GM18873 (cell line): ENCODE data around the gene ZNF385B.

Source experiments
- ATAC-seq: cut with Tn5 transposase; IDR thresholded peaks from one replicate; pipeline ENCODE4 v1.9.1; 2021; ENCODE audit warnings: mild to moderate bottlenecking, moderate library complexity, moderate number of reproducible peaks; ENCODE audit not compliant: unreplicated experiment, low FRiP score

ZNF385B gene

DNA sequence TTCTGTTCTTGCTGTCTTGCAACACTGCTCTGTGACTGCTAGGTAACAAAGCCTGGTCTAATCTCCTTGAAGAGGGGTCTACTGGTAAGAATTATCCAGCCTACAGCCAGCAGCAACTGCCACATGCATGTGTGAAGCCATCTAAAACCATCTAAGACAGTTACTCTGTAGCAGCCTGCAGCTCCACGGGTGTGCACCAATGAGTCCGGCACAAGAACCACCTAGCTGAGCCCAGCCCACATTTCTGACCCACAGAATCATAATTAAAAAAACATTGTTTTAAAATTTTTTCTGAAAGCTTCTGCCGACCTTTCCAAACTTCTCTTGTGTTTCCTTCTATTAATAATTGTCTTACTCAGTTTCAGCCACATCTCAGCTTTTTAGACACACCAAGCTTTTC is 102.8 kb downstream of the ZNF385B start:
- ATAC-seq: no peak

DNA sequence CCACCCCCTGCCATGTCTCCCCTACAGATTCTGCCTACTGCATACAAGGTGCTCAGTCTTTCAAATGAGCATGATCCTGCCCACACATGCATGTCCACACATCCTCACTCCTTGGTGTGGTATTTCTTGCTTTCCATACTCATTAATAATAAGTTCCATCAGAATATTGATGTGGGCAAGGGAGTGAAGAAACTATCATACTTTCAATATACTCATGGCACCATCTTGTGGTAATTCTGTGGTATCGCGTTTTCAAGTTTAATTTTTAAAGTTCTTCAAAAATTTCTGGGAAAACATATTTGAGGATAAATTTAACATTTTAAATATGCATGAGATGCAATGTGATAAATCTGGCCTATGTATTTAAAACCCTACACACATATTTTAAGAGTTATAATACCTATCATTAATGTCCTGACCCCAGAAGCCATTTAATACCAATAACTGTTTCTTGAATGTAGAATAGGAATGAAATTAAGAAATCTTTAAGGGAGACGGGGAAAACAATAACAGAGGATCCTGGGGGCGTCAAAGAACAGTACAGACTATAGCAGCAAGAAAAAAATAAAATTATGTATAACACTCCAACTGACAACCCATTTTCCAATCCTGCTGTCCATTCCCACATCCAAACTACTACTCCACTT is 110.1 kb downstream of the ZNF385B start:
- ATAC-seq: no peak

DNA sequence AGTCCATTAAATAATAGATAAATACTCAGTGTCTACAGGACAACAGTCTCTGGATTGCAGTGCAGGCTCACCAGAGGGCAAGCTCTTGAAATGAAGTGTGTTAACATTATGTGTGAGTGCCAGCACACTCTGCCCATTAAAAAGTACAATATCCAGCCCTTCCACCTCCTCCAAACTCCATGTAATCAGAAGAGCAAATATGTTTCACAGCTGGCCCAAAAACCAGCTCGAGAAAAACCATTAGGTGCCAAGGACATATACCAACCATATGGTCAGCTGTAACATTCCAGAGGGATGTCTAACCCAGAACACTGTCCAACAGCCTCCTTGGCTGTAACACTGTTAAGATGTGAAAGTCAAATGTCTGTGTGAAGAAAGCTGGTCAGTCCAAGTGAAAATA is 112.2 kb downstream of the ZNF385B start:
- no peak for ATAC-seq

DNA sequence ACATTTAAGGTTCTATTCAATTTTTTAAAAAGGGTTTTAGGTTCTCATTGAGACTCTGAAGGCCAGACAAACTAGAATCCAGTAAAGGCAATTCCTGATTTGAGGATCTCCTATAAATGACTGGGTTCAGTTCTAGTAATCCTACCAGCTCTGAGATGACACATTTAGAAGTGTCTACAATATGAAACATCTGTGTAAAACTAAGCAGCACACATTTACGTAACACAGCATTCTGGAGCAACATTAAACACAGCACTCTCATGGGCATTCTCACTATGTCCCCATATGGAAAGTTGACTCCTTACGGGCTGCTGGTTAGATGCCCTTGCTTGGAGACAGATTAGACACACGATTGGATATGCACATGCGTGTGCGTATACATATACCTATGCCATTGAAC is 114.4 kb downstream of the ZNF385B start:
- no peak for ATAC-seq

DNA sequence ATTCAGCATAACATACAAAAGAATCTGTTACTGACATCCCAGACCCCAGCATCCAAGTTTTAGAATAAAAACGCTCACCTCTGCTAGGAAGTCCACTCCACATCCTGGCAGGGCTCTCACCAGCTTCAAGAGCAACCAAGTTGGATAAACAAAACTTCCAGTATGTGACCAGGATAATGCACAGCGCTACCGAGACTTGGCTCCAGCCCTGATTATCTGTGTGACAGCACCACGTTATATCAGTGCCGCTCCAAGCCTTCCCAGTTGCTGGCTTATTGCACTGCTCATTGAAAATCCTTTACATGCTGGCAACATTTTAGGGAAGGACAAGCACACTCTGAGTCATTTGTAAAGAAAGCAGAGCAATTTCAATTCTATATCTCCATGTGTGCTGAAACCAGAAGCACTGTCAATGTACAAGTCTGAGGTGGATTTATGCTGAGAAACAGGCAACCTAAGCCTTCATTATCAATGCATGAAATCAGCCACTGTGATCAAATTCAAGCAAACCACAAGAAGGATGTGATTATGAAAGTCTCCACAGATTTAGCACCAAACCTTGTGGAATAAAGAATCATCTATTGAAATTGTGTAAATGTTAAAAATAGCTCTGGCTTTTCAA is 115.7 kb downstream of the ZNF385B start:
- ATAC-seq: no peak

DNA sequence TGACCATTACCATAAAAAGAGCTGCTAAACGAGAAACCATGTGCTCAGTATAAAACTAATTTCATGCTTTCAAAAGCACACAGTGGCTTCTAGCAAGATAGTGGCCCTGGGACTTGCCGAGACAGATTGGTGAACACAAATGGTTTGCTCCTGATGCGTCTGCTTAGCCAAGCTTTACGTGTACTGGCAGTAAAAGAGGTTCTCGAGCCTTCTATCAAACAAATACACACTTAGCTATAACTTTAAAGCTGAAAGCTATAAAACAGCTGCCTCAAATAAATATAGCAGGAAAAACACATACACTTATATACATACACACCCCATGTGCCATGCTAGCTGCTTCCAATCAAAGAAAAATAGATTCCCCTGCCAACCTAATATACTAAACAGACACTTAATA is 117.0 kb downstream of the ZNF385B start:
- ATAC-seq: no peak

DNA sequence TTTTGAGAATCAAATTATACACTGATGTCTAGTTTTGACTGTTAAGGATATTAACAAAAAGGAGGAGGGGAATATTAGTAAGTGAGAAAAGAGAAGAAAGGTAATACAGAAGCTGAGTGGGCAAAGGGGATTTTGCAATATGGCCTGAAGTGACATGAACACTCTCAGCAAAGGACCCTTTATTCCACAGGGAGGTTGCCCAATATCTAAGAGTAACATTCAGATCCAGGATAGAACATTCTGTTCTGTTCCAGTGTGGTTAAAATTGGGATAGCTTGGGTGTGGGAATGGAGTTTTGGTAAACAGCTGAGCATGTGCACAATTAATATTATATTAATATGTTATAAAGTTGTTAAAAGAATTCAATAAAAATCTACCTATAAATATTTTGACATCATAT is 120.1 kb downstream of the ZNF385B start:
- no peak for ATAC-seq

DNA sequence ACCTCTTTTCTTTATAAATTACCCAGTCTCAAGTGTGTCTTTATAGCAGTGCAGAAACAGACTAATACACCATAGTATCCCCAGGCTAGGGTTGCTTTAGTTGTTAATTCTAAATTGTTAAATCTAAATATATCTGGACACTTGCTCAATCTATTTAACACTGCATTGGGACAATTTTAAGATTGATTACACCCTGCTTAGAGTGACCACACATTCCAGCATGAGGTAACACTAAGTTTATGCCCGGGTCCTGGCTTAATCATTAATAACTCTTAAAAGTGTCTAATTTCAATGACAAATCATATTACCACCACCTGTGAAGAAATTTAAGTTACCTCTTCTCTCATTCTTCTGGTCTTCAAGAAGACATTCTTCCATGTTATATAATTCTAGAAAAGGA is 131.4 kb downstream of the ZNF385B start:
- ATAC-seq: no peak

DNA sequence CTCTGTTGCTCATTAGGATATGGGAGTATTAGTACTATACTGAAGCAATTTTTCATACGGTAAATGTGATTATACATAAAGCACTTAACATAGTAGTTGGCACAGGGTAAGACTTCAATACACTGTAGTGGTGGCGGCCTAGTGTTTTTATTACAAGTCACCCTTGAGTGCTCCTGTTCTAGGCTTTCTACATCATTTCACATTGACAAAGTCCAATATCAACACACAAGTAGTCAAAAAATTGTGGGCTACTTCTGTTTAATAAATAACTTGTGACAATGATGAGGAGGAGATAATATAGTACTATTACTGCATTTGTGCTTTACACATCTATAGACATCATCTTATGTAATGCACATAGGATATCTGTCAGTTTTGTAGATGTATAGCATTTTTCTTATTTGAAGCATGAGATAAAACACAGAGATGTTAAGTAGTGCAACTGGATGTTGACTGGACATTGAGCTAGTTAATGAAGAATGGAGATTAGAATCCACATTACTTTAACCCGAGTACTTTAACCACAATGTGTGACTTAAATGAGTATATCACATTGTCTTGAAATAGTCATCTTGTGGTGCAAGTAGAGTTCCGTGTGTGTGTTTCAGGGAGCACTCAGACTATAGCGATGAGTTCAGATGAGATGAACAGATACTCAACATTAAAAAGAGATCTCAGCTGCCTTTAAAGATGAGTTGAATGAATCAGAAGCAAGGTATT is 134.8 kb downstream of the ZNF385B start:
- ATAC-seq: no peak

DNA sequence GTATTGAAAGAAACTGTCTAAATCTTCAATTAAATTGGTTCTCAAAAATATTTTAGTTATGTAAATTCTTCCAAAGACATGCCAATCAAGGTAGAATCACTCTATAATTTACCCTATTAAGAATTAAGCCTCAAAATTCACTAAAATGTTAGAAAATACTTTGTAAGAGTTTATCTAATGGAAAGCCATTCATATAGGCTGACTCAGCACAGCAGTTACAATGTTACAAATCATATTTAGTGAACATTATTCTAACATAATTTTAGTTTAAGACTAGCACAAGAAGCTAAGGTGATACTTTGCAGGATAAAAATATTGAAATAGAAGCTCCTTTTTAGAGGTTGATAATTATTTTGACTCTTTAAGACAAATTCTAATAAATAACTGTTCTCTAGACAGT is 137.0 kb downstream of the ZNF385B start:
- no peak for ATAC-seq

DNA sequence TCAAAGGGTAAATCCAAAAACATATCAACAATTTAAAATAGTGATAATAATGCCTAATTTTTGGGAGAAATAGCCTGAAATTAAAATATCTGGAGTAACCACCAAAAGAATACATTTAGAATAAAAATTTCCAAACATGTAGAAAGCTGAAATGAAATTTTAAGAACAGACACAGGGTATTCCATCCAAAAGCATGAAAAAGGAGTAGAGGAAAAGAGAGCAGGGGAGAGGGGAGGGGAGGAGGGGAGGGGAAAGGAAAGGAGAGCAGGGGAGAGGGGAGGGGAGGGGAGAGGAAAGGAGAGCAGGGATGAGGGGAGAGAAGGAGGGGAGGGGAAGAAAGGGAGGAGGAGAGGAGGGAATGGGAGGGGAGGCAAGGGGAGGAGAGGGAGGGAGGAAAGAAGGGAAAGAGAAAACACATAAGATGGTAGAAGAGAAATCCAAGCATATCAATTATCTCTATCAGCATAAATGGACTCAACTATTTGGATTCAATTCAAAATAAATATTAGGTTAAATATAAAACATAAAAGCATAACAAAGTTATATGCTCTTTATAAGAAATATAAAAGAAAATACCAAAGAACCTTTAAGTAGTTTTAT is 141.1 kb downstream of the ZNF385B start:
- ATAC-seq: no peak

DNA sequence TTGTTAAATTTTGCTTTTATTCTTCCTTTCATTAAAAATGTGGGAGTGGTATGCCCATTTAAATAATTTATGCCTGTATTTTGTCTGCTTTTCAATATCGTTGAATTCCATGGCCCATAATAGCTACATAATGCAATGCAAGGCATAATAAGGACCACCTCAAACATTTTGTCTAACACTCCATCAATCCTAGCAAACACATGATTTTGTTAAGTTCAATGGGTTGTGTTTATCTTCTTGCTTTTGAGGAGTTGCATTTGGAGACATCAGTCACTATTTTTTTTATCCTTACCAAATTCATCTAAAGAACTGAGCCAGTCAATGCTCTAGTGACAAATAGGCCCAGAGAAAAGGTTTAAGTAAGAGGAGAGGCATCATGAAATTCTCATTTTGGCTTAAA is 145.5 kb downstream of the ZNF385B start:
- ATAC-seq: no peak

DNA sequence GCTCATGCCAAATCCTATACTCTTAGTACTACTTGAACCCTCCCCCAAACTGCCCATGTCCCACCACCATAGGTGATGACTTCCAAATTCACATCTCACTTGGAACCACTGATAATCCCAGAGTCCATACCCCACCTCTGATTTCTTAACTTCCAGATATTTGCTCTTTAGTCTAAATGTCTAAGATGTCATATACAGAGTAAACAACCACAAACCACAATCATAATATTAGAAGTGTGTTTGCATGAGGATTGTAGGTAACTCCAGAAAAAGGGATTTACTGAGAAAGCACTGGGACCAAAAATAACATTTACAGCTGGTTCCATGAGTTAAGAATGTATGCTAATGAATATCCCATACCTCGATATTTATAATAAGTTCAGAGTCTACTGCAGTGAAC is 146.2 kb downstream of the ZNF385B start:
- ATAC-seq: no peak

DNA sequence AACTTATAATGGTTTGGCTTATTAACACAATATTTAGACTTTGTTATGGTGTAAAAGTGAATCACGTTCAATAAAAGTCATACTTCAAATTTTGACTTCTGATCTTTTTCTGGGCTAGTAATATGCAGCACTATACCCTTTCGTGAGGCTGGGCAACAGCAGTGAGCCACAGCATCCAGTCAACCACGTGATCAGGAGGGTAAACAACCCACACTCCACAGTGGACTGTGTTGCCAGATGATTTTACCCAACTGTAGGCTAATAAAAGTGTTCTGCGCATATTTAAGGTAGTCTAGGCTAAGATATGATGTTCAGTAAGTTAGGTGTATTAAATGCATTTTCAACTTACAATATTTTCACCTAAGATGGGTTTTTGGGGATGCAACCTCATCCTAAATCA is 148.6 kb downstream of the ZNF385B start:
- no peak for ATAC-seq

DNA sequence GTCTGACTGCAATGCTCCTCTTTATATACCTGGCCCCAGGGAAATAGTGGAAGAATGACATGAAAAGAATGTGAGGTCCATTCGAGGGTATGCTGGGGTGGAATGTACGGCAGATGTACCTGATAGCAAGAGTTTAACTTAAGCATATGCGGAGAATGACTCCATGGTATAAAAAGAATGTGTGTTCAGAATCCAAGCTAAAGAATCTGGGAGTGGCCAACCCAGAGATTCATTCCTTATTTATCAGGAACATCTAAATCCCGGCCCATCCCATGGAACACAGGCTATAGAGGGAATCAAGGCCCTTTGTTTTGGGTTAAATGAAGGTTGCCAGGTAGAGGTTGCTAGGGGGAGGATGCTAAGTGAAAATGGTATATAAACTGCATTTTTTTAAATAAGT is 150.0 kb downstream of the ZNF385B start:
- no peak for ATAC-seq

DNA sequence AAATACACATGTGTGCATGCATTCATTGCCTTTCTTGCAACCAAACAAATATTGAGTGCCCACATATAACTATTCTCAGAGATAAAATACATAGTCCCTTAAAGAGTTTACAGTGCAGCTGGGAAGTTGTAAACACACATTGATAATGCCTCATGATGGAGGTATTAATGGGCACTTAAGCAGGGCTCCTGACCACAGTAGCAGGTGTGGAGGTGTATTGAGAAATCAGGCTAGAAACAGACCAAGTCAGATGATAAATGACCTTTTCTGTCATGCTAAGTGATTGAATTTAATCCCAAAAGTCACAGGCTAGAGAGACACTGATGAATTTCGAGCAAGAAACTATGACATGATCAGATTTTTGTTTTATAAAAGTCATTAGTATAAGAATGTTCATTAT is 157.7 kb downstream of the ZNF385B start:
- no peak for ATAC-seq

DNA sequence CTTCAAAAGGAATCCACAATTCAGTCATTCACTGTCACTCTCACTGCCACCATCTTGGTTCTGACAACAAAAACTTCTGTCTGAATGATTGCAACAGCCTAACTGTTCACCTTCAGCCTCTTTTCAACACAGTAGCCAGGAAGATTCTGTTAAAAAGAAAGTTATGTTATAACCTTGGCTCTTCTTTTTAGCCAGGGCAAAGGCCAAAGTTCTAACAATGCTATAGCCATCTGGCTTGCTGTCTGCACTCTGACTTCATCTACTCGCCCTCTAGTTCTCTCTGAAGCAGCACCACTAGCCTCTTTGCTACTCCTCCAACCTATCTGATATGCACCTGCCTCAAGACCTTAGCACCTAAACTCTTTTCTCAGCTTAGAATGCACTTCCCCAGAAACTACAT is 158.5 kb downstream of the ZNF385B start:
- no peak for ATAC-seq

DNA sequence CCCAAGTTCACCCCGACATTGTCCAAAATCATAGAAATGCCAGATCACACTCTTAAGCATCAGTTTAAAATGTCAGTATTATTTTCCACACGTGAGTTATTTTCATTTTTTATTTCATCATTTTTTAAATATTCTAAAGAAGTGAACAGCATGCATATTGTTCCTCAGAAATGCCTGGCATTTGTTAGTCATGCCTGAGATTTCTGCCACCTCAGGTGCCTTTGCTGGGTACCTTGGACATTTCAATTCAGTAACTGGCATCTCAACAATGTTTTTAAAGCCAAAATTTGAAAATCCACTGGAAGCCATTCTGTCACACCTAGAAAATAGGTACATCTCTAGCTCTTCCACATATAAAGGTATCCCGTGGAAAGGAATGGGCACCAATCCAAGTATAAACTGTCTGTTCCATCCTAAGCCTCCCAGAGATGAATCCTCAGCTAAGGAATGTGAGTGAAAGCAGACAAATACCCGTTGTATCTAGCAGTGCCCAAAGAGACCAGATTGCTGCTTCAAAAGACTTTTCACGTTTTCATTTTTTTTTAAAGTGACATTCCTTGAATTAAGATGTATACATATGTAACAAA is 159.8 kb downstream of the ZNF385B start:
- ATAC-seq: no peak

DNA sequence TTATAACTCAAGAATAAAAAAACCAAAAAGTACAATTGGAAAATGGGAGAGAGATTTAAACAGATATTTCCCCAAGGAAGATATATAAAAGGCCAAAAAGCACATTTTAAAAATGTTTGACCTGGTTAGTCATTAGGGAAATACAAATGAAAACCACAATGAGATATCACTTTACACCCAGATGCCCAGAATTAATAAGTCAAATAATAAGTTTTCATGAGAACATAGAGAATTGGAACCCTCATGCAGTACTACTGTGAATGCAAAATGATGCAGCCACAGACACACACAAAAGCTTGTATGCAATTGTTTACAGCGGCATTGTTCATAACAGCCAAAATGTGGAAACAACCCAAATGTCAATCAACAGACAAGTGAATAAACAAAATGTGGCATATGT is 165.9 kb downstream of the ZNF385B start:
- ATAC-seq: no peak

DNA sequence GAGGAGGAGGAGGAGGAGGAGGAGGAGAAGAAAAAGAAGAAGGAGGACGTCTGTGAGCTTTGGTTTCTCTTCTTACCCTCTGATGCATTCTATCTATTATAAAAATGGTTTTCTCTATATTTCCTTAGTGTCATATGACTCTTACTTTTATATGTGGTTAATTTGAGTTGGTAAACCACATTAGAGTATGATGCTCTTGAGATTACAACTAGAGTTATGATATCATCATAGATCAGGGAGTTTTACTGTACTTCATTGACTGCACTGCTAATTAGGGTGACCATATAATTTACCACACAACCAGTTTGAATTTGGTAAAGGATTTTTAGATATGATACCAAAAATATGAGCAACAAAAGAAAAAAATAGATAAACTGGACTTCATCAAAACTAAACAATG is 166.4 kb downstream of the ZNF385B start:
- ATAC-seq: no peak

DNA sequence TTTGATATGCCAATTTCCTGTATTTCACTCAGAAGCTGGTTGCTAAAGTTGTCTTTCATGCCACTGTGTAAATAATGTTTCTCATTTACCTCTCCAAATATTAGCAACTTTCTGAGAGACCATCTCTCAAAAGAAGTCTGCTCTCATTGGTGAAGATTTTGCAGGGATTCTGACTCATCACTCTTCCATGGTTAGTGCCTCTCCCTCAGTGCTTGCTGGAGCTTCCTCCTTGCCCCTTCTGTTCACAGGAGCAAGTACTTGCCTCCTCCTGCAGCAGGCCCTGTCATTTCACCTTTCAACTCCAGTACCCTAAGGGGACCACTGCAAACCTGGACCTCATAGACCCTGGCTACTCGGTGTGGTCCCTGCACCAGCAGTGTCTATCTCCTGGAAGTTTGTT is 168.8 kb downstream of the ZNF385B start:
- no peak for ATAC-seq
